ENCODE results near the gene RASIP1.
A peak's percentile ranks its signal among the peaks of the same experiment; 100 is the strongest.

RASIP1 gene

GRCh38 chr19:48714759-48715675 lies 25.4 kb downstream of the RASIP1 start:
- Histone ChIP-seq H2AFZ (ENCODE audit: low read depth, low read length) (no peak overlapping the region), H3K27ac (ENCODE audit: low read length, poor library complexity, severe bottlenecking) (peak overlapping the region; percentile 75), H2BK5ac (ENCODE audit: low read depth, low read length, poor library complexity, severe bottlenecking) (peak overlapping the region; percentile 83), H2BK15ac (ENCODE audit: low read depth, poor library complexity, severe bottlenecking) (no peak overlapping the region), H4K8ac (ENCODE audit: low read length) (peak overlapping the region; percentile 94), H2AK5ac (ENCODE audit: low read length, severe bottlenecking) (peak overlapping the region; percentile 43), H3K27me3 (ENCODE audit: control insufficient read depth in 1 of 2, insufficient read depth in 1 of 2, low read length in 2 of 2) (no peaks in the 10 kb centered on the region), H3K4ac (ENCODE audit: low read depth in 1 of 2, low read length in 2 of 2) (peak overlapping the region; percentile 32 to 92), H3K4me2 (ENCODE audit: low read length, poor library complexity, severe bottlenecking) (peak overlapping the region; percentile 92), H3K23ac (ENCODE audit: low read length in 2 of 2) (peak overlapping the region in 1 of 2 experiments; percentile 52), H2BK12ac (ENCODE audit: low read length in 2 of 2) (peak overlapping the region; percentile 31 to 72), H3K36me3 (ENCODE audit: control insufficient read depth in 1 of 2, insufficient read depth in 2 of 2, low read depth in 1 of 2, low read length in 2 of 2) (no peaks in the 10 kb centered on the region), H2BK120ac (ENCODE audit: low read depth, low read length) (peak overlapping the region; percentile 82), H4K91ac (ENCODE audit: low read length) (peak overlapping the region; percentile 95), H3K4me3 (ENCODE audit: insufficient read depth in 1 of 2, low read depth in 1 of 2, low read length in 2 of 2) (peak overlapping the region; percentile 31 to 82), H3K9ac (ENCODE audit: low read length) (peak overlapping the region; percentile 90), H3K4me1 (ENCODE audit: control insufficient read depth, insufficient read depth, low read depth, low read length) (peaks cover 25% of the 10 kb centered on the region), H3K18ac (ENCODE audit: low read depth in 1 of 2, low read length in 2 of 2) (peak overlapping the region; percentile 62 to 97), H3K79me1 (replicated peaks; ENCODE audit: low read length, poor library complexity, severe bottlenecking) (peaks cover 18% of the 10 kb centered on the region), H3K9me3 (ENCODE audit: control insufficient read depth, low read length) (peaks cover 3% of the 10 kb centered on the region), H3K14ac (ENCODE audit: low read length in 2 of 2) (peak overlapping the region in 1 of 2 experiments; percentile 30)
- DNase-seq: no peak
- WGBS: 78% methylated on average over 26 of the region's 26 CpGs

DNA sequence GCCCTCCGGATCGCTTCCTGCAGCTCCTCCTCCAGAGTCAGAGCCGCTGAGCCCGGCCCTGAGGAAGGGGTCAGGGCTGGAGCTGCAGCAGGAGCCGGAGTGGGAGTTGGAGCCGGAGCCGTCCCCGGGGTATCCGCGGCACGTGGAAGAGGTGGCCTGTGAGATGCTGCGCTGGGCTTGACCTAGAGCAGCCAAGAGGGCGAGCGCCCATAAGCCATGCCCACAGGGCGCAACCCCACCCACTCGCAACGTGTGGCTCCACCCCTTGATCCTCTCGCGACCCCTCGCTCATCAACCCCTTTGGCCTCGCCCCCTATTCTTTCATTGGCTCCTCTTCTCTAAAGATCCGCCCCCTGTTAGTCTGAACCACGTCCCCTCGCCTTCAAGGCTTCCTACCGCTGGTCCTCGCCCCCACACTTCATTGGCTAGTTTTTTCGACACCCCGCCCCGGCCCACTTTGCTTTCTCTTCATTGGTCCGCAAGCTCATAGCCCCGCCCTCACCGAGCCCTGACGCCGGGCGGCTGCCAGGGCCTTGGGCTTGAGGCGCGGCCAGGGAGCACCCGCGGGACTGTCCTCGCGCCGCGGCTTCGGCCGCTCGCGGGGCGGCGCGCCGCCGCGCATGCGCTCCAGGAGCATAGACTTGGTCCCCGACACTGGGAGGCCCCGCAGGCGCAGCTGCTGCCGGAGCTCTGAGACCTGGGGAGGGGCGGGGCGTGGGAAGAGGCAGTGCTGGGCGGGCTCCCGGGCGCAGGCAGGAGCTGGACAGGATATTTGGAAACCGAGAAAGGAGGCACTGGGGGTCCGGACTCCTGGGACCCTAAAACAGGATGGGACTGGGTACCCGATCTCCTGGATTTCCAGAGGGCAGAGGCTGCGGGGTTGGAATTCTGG lies 26.3 kb downstream of the RASIP1 start:
- Histone ChIP-seq H3K27ac (ENCODE audit: low read length, poor library complexity, severe bottlenecking) (peak overlapping the region; percentile 75), H3K4me1 (ENCODE audit: control insufficient read depth, insufficient read depth, low read depth, low read length) (peaks cover 25% of the 10 kb centered on the region), H3K14ac (ENCODE audit: low read length in 2 of 2) (peak overlapping the region in 1 of 2 experiments; percentile 30), H3K27me3 (ENCODE audit: control insufficient read depth in 1 of 2, insufficient read depth in 1 of 2, low read length in 2 of 2) (no peaks in the 10 kb centered on the region), H3K18ac (ENCODE audit: low read depth in 1 of 2, low read length in 2 of 2) (peak overlapping the region; percentile 81 to 97), H2BK12ac (ENCODE audit: low read length in 2 of 2) (peak overlapping the region; percentile 8 to 72), H3K4ac (ENCODE audit: low read depth in 1 of 2, low read length in 2 of 2) (peak overlapping the region; percentile 32 to 92), H3K23ac (ENCODE audit: low read length in 2 of 2) (no peak overlapping the region), H3K9me3 (ENCODE audit: control insufficient read depth, low read length) (peaks cover 3% of the 10 kb centered on the region), H2BK120ac (ENCODE audit: low read depth, low read length) (peak overlapping the region; percentile 82), H3K36me3 (ENCODE audit: control insufficient read depth in 1 of 2, insufficient read depth in 2 of 2, low read depth in 1 of 2, low read length in 2 of 2) (no peaks in the 10 kb centered on the region), H4K91ac (ENCODE audit: low read length) (peak overlapping the region; percentile 11), H3K9ac (ENCODE audit: low read length) (peak overlapping the region; percentile 90), H3K4me2 (ENCODE audit: low read length, poor library complexity, severe bottlenecking) (peak overlapping the region; percentile 92), H2AFZ (ENCODE audit: low read depth, low read length) (peak overlapping the region; percentile 92), H3K4me3 (ENCODE audit: insufficient read depth in 1 of 2, low read depth in 1 of 2, low read length in 2 of 2) (peak overlapping the region; percentile 76 to 84), H2BK15ac (ENCODE audit: low read depth, poor library complexity, severe bottlenecking) (peak overlapping the region; percentile 46), H4K8ac (ENCODE audit: low read length) (peak overlapping the region; percentile 94), H2BK5ac (ENCODE audit: low read depth, low read length, poor library complexity, severe bottlenecking) (peak overlapping the region; percentile 83), H3K79me1 (replicated peaks; ENCODE audit: low read length, poor library complexity, severe bottlenecking) (peaks cover 18% of the 10 kb centered on the region), H2AK5ac (ENCODE audit: low read length, severe bottlenecking) (peak overlapping the region; percentile 43)
- WGBS: under 1% methylated on average over 65 of the region's 67 CpGs
- DNase-seq: peak; percentile 100

- peak overlapping the region; percentile 92 for H2AFZ ChIP-seq (ENCODE audit: low read depth, low read length)
- peak overlapping the region; percentile 76 to 84 for H3K4me3 ChIP-seq (ENCODE audit: insufficient read depth in 1 of 2, low read depth in 1 of 2, low read length in 2 of 2)
- H3K14ac ChIP-seq (ENCODE audit: low read length in 2 of 2): no peak overlapping the region
- H3K27me3 ChIP-seq (ENCODE audit: control insufficient read depth in 1 of 2, insufficient read depth in 1 of 2, low read length in 2 of 2): no peaks in the 10 kb centered on the region
- 7% methylated on average over 16 of the region's 25 CpGs for WGBS
- H3K4me1 ChIP-seq (ENCODE audit: control insufficient read depth, insufficient read depth, low read depth, low read length): peaks cover 31% of the 10 kb centered on the region
- H2BK120ac ChIP-seq (ENCODE audit: low read depth, low read length): no peak overlapping the region
- H4K8ac ChIP-seq (ENCODE audit: low read length): peak overlapping the region; percentile 77
- no peaks in the 10 kb centered on the region for H3K36me3 ChIP-seq (ENCODE audit: control insufficient read depth in 1 of 2, insufficient read depth in 2 of 2, low read depth in 1 of 2, low read length in 2 of 2)
- peak overlapping the region; percentile 81 for H3K4me2 ChIP-seq (ENCODE audit: low read length, poor library complexity, severe bottlenecking)
- peak overlapping the region; percentile 11 for H4K91ac ChIP-seq (ENCODE audit: low read length)
- H3K27ac ChIP-seq (ENCODE audit: low read length, poor library complexity, severe bottlenecking): no peak overlapping the region
- H2AK5ac ChIP-seq (ENCODE audit: low read length, severe bottlenecking): no peak overlapping the region
- peak overlapping the region; percentile 6 to 30 for H3K4ac ChIP-seq (ENCODE audit: low read depth in 1 of 2, low read length in 2 of 2)
- peak overlapping the region; percentile 52 for H2BK15ac ChIP-seq (ENCODE audit: low read depth, poor library complexity, severe bottlenecking)
- H3K9ac ChIP-seq (ENCODE audit: low read length): peak overlapping the region; percentile 76
- H2BK12ac ChIP-seq (ENCODE audit: low read length in 2 of 2): peak overlapping the region; percentile 8 to 28
- no peak overlapping the region for H3K23ac ChIP-seq (ENCODE audit: low read length in 2 of 2)
- peak; percentile 68 for DNase-seq
- H2BK5ac ChIP-seq (ENCODE audit: low read depth, low read length, poor library complexity, severe bottlenecking): no peak overlapping the region
- peaks cover 18% of the 10 kb centered on the region for H3K79me1 ChIP-seq (replicated peaks; ENCODE audit: low read length, poor library complexity, severe bottlenecking)
- peaks cover 3% of the 10 kb centered on the region for H3K9me3 ChIP-seq (ENCODE audit: control insufficient read depth, low read length)
- peak overlapping the region; percentile 41 to 81 for H3K18ac ChIP-seq (ENCODE audit: low read depth in 1 of 2, low read length in 2 of 2)
Observed at GRCh38 chr19:48713041-48713863, 27.2 kb downstream of the RASIP1 start.
